Mesothelial cell of epicardium (in vitro differentiated cells): Measurements from ENCODE around the gene PYROXD2. TPM values are rescaled to one million over a fixed set of nuclear protein-coding genes. Genes with fewer than 3 reads are reported as not detected.

Experiments used
- DNase-seq, 2 experiments: peaks; one replicate each; pipeline ENCODE4 v3.0.0; 2021; ENCODE audit warnings: low spot score in 2 of 2; ENCODE audit not compliant: unreplicated experiment in 2 of 2
- H3K27ac Mint-ChIP-seq: 2 replicates; pipeline ENCODE4 v1.8.0; 2021; ENCODE audit warnings: mixed read lengths
- H3K27me3 Mint-ChIP-seq: 2 replicates; pipeline ENCODE4 v1.8.0; 2021; ENCODE audit warnings: low read depth, mixed read lengths
- H3K36me3 Mint-ChIP-seq: 2 replicates; pipeline ENCODE4 v1.8.0; 2021; ENCODE audit warnings: mixed read lengths
- H3K4me1 Mint-ChIP-seq: 2 replicates; pipeline ENCODE4 v1.8.0; 2021; ENCODE audit warnings: mixed read lengths
- H3K4me3 Mint-ChIP-seq: 2 replicates; pipeline ENCODE4 v1.8.0; 2021; ENCODE audit warnings: mild to moderate bottlenecking, moderate library complexity, mixed read lengths
- H3K9me3 Mint-ChIP-seq: 2 replicates; pipeline ENCODE4 v1.8.0; 2021; ENCODE audit warnings: mixed read lengths
- total RNA-seq: library from RNA; stranded (reverse); gene quantifications from 3 replicates; pipeline ENCODE4 v1.2.1, GENCODE V29; 2021
- TF ChIP-seq, protein P1 (sequence below): fragments of 200-600 bp; sonication (generic); IDR thresholded peaks from one replicate; pipeline ENCODE4 v1.5.0; 2021; ENCODE audit warnings: antibody characterized with exemption; ENCODE audit not compliant: unreplicated experiment

The PYROXD2 gene
- total RNA-seq, 1 donor from 2014 or later: 31.9 TPM

GRCh38 chr10:98364432-98365102 is 50.4 kb downstream of the PYROXD2 start:
- H3K4me3 Mint-ChIP-seq: no peak overlapping the region
- H3K27ac Mint-ChIP-seq: no peak overlapping the region
- H3K27me3 Mint-ChIP-seq: no peaks in the 10 kb centered on the region
- DNase-seq: no peak
- peaks cover 9% of the 10 kb centered on the region for H3K9me3 Mint-ChIP-seq
- peaks cover 33% of the 10 kb centered on the region for H3K4me1 Mint-ChIP-seq
- TF ChIP-seq, protein P1, sequence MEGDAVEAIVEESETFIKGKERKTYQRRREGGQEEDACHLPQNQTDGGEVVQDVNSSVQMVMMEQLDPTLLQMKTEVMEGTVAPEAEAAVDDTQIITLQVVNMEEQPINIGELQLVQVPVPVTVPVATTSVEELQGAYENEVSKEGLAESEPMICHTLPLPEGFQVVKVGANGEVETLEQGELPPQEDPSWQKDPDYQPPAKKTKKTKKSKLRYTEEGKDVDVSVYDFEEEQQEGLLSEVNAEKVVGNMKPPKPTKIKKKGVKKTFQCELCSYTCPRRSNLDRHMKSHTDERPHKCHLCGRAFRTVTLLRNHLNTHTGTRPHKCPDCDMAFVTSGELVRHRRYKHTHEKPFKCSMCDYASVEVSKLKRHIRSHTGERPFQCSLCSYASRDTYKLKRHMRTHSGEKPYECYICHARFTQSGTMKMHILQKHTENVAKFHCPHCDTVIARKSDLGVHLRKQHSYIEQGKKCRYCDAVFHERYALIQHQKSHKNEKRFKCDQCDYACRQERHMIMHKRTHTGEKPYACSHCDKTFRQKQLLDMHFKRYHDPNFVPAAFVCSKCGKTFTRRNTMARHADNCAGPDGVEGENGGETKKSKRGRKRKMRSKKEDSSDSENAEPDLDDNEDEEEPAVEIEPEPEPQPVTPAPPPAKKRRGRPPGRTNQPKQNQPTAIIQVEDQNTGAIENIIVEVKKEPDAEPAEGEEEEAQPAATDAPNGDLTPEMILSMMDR: no peak
- H3K36me3 Mint-ChIP-seq: no peaks in the 10 kb centered on the region

- no peak overlapping the region for H3K4me3 Mint-ChIP-seq
- H3K9me3 Mint-ChIP-seq: peaks cover 7% of the 10 kb centered on the region
- no peaks in the 10 kb centered on the region for H3K27me3 Mint-ChIP-seq
- H3K36me3 Mint-ChIP-seq: no peaks in the 10 kb centered on the region
- H3K27ac Mint-ChIP-seq: peak overlapping the region; percentile 78
- DNase-seq: no peak
- peaks cover 33% of the 10 kb centered on the region for H3K4me1 Mint-ChIP-seq
- TF ChIP-seq, protein P1: no peak
These were observed 51.8 kb downstream of the PYROXD2 start for GRCh38 chr10:98363220-98363619.

DNA sequence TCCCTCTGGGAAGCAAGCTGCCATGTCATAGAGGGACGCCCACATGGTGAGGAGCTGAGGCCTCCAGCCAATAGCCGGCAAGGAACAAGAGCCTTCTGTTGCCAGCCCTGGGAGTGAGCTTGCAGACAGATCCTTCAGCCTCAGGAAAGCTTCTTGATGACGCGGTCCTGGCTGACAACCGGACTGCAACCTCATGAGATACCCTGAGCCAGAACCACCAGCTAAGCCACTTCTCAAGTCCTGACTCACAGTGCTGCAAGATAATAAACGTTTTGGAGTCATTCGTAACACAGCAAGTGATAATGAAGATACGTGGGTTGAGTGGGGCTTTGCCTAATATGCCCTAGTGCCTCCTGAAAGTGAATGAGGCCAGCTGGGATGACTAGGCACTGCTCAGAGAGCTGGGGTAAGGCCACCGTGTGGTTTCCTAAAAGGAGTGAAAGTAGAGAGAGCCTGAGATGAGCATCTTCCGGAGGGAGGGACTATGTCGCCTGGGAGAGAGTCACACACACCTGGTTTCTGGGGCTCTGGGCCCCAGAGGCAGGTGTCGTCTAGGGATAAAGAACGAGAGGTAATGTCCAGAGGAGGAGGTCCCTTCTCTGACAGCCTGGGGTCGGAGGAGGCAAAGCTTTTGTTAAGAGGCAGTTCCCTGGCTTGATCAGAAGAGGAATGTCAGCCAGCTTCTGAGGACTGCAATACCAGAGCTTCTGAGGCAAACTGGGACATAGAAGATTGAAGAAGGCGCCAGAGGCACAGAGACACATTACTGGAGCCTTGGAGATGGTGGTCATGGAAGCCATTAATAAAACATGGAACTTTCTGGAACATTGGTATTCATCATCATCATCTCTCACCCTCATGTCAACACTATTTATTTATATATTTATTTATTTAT is 53.6 kb downstream of the PYROXD2 start:
- TF ChIP-seq, protein P1: no peak
- H3K4me1 Mint-ChIP-seq: peaks cover 33% of the 10 kb centered on the region
- H3K27ac Mint-ChIP-seq: peak overlapping the region; percentile 41
- no peaks in the 10 kb centered on the region for H3K27me3 Mint-ChIP-seq
- DNase-seq: no peak
- H3K4me3 Mint-ChIP-seq: no peak overlapping the region
- peaks cover 7% of the 10 kb centered on the region for H3K9me3 Mint-ChIP-seq
- no peaks in the 10 kb centered on the region for H3K36me3 Mint-ChIP-seq

GRCh38 chr10:98357194-98357822 is 57.7 kb downstream of the PYROXD2 start:
- H3K4me1 Mint-ChIP-seq: peaks cover 9% of the 10 kb centered on the region
- H3K27me3 Mint-ChIP-seq: peaks cover 7% of the 10 kb centered on the region
- H3K27ac Mint-ChIP-seq: no peak overlapping the region
- H3K4me3 Mint-ChIP-seq: no peak overlapping the region
- DNase-seq: no peak
- H3K36me3 Mint-ChIP-seq: no peaks in the 10 kb centered on the region
- TF ChIP-seq, protein P1: no peak
- H3K9me3 Mint-ChIP-seq: peaks cover 7% of the 10 kb centered on the region

GRCh38 chr10:98354491-98354890 is 60.5 kb downstream of the PYROXD2 start:
- Mint-ChIP-seq H3K27ac (no peak overlapping the region), H3K36me3 (no peaks in the 10 kb centered on the region), H3K4me1 (peaks cover 10% of the 10 kb centered on the region), H3K27me3 (peaks cover 12% of the 10 kb centered on the region), H3K4me3 (no peak overlapping the region), H3K9me3 (peaks cover 2% of the 10 kb centered on the region)
- TF ChIP-seq, protein P1: no peak
- DNase-seq: no peak
